ENCODE measurements around the gene OLA1.

OLA1 gene

GRCh38 chr2:174071321-174071720, 177.0 kb downstream of the OLA1 start:
- DNase-seq (ENCODE audit: extremely low read depth in 1 of 2, low read depth in 1 of 2) = no peak

- no peak for DNase-seq (ENCODE audit: extremely low read depth in 1 of 2, low read depth in 1 of 2)
Measured at GRCh38 chr2:174070281-174070680, 178.1 kb downstream of the OLA1 start.

- DNase-seq (ENCODE audit: extremely low read depth in 1 of 2, low read depth in 1 of 2) = no peak
Measured at GRCh38 chr2:174067815-174068214, 180.5 kb downstream of the OLA1 start.

GRCh38 chr2:174066871-174067270, 181.5 kb downstream of the OLA1 start:
- DNase-seq (ENCODE audit: extremely low read depth in 1 of 2, low read depth in 1 of 2) = no peak

GRCh38 chr2:174063492-174064092, 184.7 kb downstream of the OLA1 start:
- no peak for DNase-seq (ENCODE audit: extremely low read depth in 1 of 2, low read depth in 1 of 2)

- DNase-seq (ENCODE audit: extremely low read depth in 1 of 2, low read depth in 1 of 2) = no peak
Measured at GRCh38 chr2:174062934-174063333, 185.4 kb downstream of the OLA1 start.

GRCh38 chr2:174059884-174060244, 188.5 kb downstream of the OLA1 start:
- DNase-seq (ENCODE audit: extremely low read depth in 1 of 2, low read depth in 1 of 2) = no peak

- DNase-seq (ENCODE audit: extremely low read depth in 1 of 2, low read depth in 1 of 2) = no peak
Measured at GRCh38 chr2:174059178-174059883, 189.0 kb downstream of the OLA1 start.

- no peak for DNase-seq (ENCODE audit: extremely low read depth in 1 of 2, low read depth in 1 of 2)
Measured at GRCh38 chr2:174058456-174058855, 189.9 kb downstream of the OLA1 start.

- no peak for DNase-seq (ENCODE audit: extremely low read depth in 1 of 2, low read depth in 1 of 2)
Measured at GRCh38 chr2:174058026-174058425, 190.3 kb downstream of the OLA1 start.

- no peak for DNase-seq (ENCODE audit: extremely low read depth in 1 of 2, low read depth in 1 of 2)
Measured at GRCh38 chr2:174054926-174055325, 193.4 kb downstream of the OLA1 start.

GRCh38 chr2:174053355-174054151, 194.8 kb downstream of the OLA1 start:
- DNase-seq (ENCODE audit: extremely low read depth in 1 of 2, low read depth in 1 of 2) = no peak

GRCh38 chr2:174052584-174052976, 195.8 kb downstream of the OLA1 start:
- no peak for DNase-seq (ENCODE audit: extremely low read depth in 1 of 2, low read depth in 1 of 2)

- DNase-seq (ENCODE audit: extremely low read depth in 1 of 2, low read depth in 1 of 2) = no peak
Measured at GRCh38 chr2:174051741-174052583, 196.4 kb downstream of the OLA1 start.

GRCh38 chr2:174051068-174051467, 197.3 kb downstream of the OLA1 start:
- no peak for DNase-seq (ENCODE audit: extremely low read depth in 1 of 2, low read depth in 1 of 2)

- no peak for DNase-seq (ENCODE audit: extremely low read depth in 1 of 2, low read depth in 1 of 2)
Measured at GRCh38 chr2:174049895-174050294, 198.4 kb downstream of the OLA1 start.

- no peak for DNase-seq (ENCODE audit: extremely low read depth in 1 of 2, low read depth in 1 of 2)
Measured at GRCh38 chr2:174048243-174048642, 200.1 kb downstream of the OLA1 start.

GRCh38 chr2:174047746-174048145, 200.6 kb downstream of the OLA1 start:
- DNase-seq (ENCODE audit: extremely low read depth in 1 of 2, low read depth in 1 of 2) = no peak

- DNase-seq (ENCODE audit: extremely low read depth in 1 of 2, low read depth in 1 of 2) = no peak
Measured at GRCh38 chr2:174046172-174046571, 202.2 kb downstream of the OLA1 start.

GRCh38 chr2:174044556-174044955, 203.8 kb downstream of the OLA1 start:
- no peak for DNase-seq (ENCODE audit: extremely low read depth in 1 of 2, low read depth in 1 of 2)

GRCh38 chr2:174040417-174040701, 208.0 kb downstream of the OLA1 start:
- DNase-seq (ENCODE audit: extremely low read depth in 1 of 2, low read depth in 1 of 2) = no peak
